ENCODE results near the gene CACNG5.

CACNG5 gene

GRCh38 chr17:66791347-66791746, 43.6 kb upstream of the CACNG5 start:
- TF ChIP-seq CTCF (conservative IDR thresholded peaks at IDR 0.05; ENCODE audit: control insufficient read depth, insufficient read depth, low read depth, low read length), result no peak
- DNase-seq (ENCODE audit: low read depth), result no peak
- H3K4me3 ChIP-seq (ENCODE audit: control insufficient read depth, low read depth, low read length), result no peak overlapping the region

DNA sequence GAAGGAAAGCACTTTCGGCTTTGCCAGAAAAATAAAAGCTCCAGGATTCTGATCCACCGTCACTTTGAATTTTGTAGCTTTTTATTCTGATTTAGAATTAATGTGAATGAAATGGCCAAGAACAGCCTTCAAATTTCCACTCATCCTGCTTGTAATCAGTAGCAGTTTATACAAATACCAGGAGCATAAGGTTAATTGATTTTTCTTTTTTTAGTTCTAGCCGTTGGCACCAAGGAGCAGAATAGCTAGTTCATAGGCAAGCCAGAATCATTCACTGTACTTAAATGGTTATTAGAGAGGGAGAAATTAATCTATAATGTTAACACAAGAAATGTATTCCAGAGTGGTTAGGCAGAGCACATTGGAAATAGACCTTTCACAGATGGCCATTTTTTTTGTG, 41.1 kb upstream of the CACNG5 start:
- TF ChIP-seq CTCF (conservative IDR thresholded peaks at IDR 0.05; ENCODE audit: control insufficient read depth, insufficient read depth, low read depth, low read length), result no peak
- no peak overlapping the region for H3K4me3 ChIP-seq (ENCODE audit: control insufficient read depth, low read depth, low read length)
- no peak for DNase-seq (ENCODE audit: low read depth)

DNA sequence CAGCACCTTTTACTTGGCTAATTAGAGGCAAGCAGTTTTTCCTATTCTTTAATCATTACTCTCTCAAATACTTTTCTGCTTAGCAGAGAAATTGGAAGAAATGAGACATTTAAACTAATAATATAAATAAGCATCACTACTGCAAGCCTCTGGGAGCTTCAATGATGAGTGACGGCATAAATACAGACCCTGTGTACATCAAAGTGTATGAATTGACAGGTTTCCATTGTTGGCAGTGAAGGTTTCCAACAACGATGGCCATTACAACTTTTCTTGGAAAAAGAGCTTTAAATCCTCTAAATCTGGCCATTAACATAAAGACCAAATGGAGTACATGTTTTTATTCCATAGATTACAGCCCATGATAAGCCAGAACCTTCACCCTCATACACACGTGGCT, 39.4 kb upstream of the CACNG5 start:
- TF ChIP-seq CTCF (conservative IDR thresholded peaks at IDR 0.05; ENCODE audit: control insufficient read depth, insufficient read depth, low read depth, low read length), result no peak
- no peak overlapping the region for H3K4me3 ChIP-seq (ENCODE audit: control insufficient read depth, low read depth, low read length)
- no peak for DNase-seq (ENCODE audit: low read depth)

DNA sequence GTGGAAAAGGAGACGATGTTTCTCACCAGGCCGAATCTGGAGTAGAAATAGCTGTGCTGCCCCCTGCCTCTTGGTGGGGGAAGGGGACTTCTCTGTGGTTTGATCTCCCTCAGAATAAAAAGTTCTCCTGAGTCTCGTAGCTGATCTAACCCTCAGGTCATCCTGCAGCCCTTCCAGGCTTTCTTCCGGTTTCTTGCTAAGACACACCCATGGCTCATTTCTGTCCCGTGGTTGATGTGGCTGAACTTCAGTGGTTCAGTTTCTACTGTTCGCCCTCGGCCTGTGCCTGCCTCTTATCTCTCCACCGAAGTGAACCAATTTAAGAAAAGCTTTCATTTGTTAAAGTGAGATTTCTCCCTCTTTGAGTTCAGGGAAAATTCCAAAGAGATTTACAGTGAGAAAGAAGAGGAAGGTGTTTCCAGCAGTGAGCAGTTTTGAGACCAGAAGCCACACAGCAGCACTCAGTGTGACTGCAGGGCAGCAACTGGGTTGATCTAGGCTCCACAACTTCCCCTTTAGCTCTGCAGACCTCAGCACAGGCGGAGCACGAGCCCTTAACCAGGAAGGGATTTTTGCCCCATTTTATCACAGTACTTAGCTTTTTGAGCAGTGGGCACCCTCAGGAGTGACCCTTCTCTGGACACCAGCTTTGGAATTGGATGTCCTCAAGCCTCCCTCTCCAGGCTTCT, 34.9 kb upstream of the CACNG5 start:
- H3K4me3 ChIP-seq (ENCODE audit: control insufficient read depth, low read depth, low read length), result no peak overlapping the region
- no peak for DNase-seq (ENCODE audit: low read depth)
- TF ChIP-seq CTCF (conservative IDR thresholded peaks at IDR 0.05; ENCODE audit: control insufficient read depth, insufficient read depth, low read depth, low read length), result no peak

DNA sequence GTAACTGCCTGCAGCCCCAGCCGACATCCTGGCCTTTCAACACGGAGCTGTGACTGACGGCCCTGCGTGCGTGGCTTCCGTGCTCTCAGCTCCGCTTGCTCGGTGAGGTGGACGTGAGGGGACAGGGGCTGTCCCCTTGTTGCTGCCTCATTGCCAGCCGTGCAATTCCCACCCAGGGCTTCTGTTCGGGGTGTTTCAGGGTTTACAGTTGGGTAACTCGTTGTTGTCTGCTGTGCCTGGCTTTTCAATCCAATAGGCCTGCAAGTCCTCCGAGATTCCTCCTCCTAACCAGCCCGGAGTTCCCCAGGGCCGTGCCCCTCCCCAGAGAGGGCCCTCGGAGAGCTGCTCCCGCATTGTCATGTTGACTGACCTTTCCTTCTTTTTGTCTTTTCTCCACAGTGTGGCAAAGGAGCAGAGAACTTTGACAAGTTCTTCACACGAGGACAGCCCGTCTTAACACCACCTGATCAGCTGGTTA, 31.4 kb upstream of the CACNG5 start:
- no peak for TF ChIP-seq CTCF (conservative IDR thresholded peaks at IDR 0.05; ENCODE audit: control insufficient read depth, insufficient read depth, low read depth, low read length)
- DNase-seq (ENCODE audit: low read depth), result no peak
- no peak overlapping the region for H3K4me3 ChIP-seq (ENCODE audit: control insufficient read depth, low read depth, low read length)

DNA sequence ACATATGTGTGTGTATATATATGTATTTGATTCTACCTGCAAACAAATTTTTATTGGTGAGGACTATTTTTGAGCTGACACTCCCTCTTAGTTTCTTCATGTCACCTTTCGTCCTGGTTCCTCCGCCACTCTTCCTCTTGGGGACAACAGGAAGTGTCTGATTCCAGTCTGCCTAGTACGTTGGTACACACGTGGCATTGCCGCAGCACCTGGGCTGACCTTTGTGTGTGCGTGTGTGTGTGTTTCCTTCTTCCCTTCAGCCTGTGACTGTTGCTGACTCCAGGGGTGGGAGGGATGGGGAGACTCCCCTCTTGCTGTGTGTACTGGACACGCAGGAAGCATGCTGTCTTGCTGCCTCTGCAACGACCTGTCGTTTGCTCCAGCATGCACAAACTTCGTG, 29.4 kb upstream of the CACNG5 start:
- no peak for TF ChIP-seq CTCF (conservative IDR thresholded peaks at IDR 0.05; ENCODE audit: control insufficient read depth, insufficient read depth, low read depth, low read length)
- DNase-seq (ENCODE audit: low read depth), result no peak
- no peak overlapping the region for H3K4me3 ChIP-seq (ENCODE audit: control insufficient read depth, low read depth, low read length)

DNA sequence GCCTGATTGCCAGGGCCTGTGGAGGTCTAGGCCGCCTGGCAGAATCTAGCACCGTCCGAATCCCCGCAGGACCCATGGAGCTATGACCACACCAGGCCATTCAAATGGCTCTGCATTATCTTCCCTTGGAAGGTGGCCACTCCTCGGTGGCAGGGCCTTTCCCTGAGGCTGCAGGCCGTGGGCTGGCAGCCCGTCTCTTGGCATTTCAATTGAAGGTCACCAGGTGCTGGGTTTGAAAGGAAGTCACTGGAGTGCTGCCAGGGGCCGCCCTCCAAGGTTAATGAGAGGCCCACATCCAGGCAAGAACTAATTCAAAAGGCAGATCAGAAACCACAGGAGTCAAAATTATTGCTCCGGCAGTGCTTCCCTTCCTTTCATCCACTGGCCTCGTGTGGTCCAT, 27.7 kb upstream of the CACNG5 start:
- no peak for DNase-seq (ENCODE audit: low read depth)
- no peak overlapping the region for H3K4me3 ChIP-seq (ENCODE audit: control insufficient read depth, low read depth, low read length)
- TF ChIP-seq CTCF (conservative IDR thresholded peaks at IDR 0.05; ENCODE audit: control insufficient read depth, insufficient read depth, low read depth, low read length), result no peak
